Thyroid gland (tissue), 4 donors: ENCODE results near the gene KCNG1.

Experiments
- CTCF ChIP-seq, 6 experiments: fragments of 200-600 bp in 3 of 6; fragments of 450-650 bp in 3 of 6; sonication (generic) in 3 of 6; IDR thresholded peaks; one replicate each; pipeline ENCODE4 v1.5.1; 2016 to 2019; ENCODE audit warnings: antibody characterized with exemption in 6 of 6, mild to moderate bottlenecking in 2 of 6, inconsistent platforms in 1 of 6, moderate library complexity in 1 of 6
- POLR2A ChIP-seq, 2 donors: fragments of 450-650 bp; IDR thresholded peaks; one replicate each; pipeline ENCODE4 v1.6.1; 2017; ENCODE audit warnings: antibody characterized with exemption in 2 of 2, mild to moderate bottlenecking in 2 of 2, moderate library complexity in 1 of 2

GRCh38 chr20:50982363-50982762 is 40.5 kb downstream of the KCNG1 start:
- no peak for TF ChIP-seq CTCF (IDR thresholded peaks at IDR 0.05)
- TF ChIP-seq POLR2A (IDR thresholded peaks at IDR 0.05), result no peak
